ENCODE results near the gene MYOD1.

Gene MYOD1

DNA sequence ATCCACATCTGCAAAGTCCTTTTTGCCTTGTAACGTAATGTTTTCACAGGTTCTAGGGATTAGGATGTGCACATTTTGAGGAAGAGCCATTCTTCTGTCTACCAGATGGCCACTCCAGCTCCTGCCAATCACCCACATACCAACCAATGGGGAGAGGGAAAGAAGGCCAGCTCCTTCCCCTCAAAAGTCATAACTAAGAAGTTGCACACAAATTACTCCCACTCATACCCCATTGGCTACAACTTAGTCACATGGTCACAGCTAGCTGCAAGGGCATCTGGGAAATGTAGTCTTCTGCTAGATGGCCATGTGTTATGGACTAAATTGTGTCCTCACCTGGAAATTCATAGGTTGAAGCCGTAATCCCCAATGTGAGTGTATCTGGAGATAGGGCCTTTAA lies 15.4 kb upstream of the MYOD1 start:
- TF ChIP-seq ZFX (IDR thresholded peaks at IDR 0.05), result no peak
- TF ChIP-seq, protein P1, sequence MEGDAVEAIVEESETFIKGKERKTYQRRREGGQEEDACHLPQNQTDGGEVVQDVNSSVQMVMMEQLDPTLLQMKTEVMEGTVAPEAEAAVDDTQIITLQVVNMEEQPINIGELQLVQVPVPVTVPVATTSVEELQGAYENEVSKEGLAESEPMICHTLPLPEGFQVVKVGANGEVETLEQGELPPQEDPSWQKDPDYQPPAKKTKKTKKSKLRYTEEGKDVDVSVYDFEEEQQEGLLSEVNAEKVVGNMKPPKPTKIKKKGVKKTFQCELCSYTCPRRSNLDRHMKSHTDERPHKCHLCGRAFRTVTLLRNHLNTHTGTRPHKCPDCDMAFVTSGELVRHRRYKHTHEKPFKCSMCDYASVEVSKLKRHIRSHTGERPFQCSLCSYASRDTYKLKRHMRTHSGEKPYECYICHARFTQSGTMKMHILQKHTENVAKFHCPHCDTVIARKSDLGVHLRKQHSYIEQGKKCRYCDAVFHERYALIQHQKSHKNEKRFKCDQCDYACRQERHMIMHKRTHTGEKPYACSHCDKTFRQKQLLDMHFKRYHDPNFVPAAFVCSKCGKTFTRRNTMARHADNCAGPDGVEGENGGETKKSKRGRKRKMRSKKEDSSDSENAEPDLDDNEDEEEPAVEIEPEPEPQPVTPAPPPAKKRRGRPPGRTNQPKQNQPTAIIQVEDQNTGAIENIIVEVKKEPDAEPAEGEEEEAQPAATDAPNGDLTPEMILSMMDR (conservative IDR thresholded peaks at IDR 0.05), result no peak
- no peak overlapping the region for H3K27ac ChIP-seq

- no peak for TF ChIP-seq ZFX (IDR thresholded peaks at IDR 0.05)
- TF ChIP-seq, protein P1 (conservative IDR thresholded peaks at IDR 0.05), result no peak
- no peak overlapping the region for H3K27ac ChIP-seq
Observed at GRCh38 chr11:17707830-17708229, 11.5 kb upstream of the MYOD1 start.

- TF ChIP-seq ZFX (IDR thresholded peaks at IDR 0.05), result no peak
- TF ChIP-seq, protein P1 (conservative IDR thresholded peaks at IDR 0.05), result no peak
- no peak overlapping the region for H3K27ac ChIP-seq
Observed at GRCh38 chr11:17711836-17712235, 7.5 kb upstream of the MYOD1 start.

GRCh38 chr11:17713851-17714250 lies 5.5 kb upstream of the MYOD1 start:
- no peak for TF ChIP-seq ZFX (IDR thresholded peaks at IDR 0.05)
- TF ChIP-seq, protein P1 (conservative IDR thresholded peaks at IDR 0.05), result no peak
- no peak overlapping the region for H3K27ac ChIP-seq

- TF ChIP-seq, protein P1 (conservative IDR thresholded peaks at IDR 0.05), result no peak
- TF ChIP-seq ZFX (IDR thresholded peaks at IDR 0.05), result no peak
Observed at GRCh38 chr11:17714356-17714854, 5.0 kb upstream of the MYOD1 start.

DNA sequence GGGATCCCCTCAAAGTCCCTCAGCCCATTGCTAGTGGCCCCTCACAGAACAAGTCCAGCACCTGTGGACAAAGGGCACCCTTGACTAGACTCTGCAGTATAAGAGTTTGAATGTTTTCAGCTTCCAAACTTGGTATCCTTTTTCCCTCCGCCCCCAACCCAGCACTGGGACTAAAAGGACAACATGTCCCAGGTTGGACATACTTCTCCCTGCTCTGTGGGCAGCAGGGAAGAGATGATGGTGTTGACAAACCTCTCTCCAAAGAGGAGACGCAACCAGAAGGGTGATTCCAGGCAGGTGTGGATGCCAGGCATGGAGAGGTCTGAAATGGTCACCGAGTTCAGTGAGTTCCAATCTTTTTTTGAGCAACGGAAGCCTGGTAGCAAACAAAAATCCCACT lies 4.5 kb upstream of the MYOD1 start:
- TF ChIP-seq ZFX (IDR thresholded peaks at IDR 0.05), result no peak
- TF ChIP-seq, protein P1 (conservative IDR thresholded peaks at IDR 0.05), result no peak
- no peak overlapping the region for H3K27ac ChIP-seq

More at GRCh38 chr11:17714356-17714854, 5.0 kb upstream of the MYOD1 start:
- H3K27ac ChIP-seq, result no peak overlapping the region

DNA sequence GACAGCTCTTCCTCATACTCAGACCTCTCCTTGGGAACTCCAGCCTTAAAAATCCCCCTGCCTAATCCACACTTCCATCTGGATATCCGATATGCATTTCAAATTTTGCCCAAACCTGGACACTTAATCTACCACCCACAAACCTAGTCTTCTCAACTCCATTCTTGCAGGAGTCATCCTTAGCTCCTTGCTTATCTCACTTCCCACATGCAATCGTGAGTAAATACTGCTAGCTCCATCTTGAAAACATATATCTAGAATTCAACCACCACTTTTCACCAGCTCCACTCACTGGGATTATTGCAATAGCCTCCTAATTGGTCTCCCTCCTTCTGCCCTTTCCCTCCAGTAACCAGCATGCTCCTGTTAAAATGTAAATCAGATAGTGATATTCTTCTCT lies 2.6 kb upstream of the MYOD1 start:
- TF ChIP-seq, protein P1 (conservative IDR thresholded peaks at IDR 0.05), result no peak
- no peak for TF ChIP-seq ZFX (IDR thresholded peaks at IDR 0.05)
- H3K27ac ChIP-seq, result no peak overlapping the region
